ENCODE results near the gene HPCA.

GRCh38 chr1:32939655-32940371, 53.5 kb downstream of the HPCA start:
- TF ChIP-seq SUZ12 (IDR thresholded peaks at IDR 0.05) (no peak), CTBP1 (IDR thresholded peaks at IDR 0.05; ENCODE audit: borderline replicate concordance) (no peak), FOXM1 (IDR thresholded peaks at IDR 0.05; ENCODE audit: borderline replicate concordance) (no peak), TARDBP (IDR thresholded peaks at IDR 0.05) (no peak), PKNOX1 (IDR thresholded peaks at IDR 0.05) (no peak), SP1 (IDR thresholded peaks at IDR 0.05) (no peak), ARNT (IDR thresholded peaks at IDR 0.05) (no peak), FOXK2 (IDR thresholded peaks at IDR 0.05) (no peak), BHLHE40 (IDR thresholded peaks at IDR 0.05; ENCODE audit: borderline replicate concordance) (no peak)

Data from HEK293T (cell line).